ENCODE measurements around the gene ATM.
A peak's percentile ranks its signal among the peaks of the same experiment; 100 is the strongest.

ATM gene

GRCh38 chr11:108289699-108290098, 66.8 kb downstream of the ATM start:
- H3K36me3 Mint-ChIP-seq: peaks cover 91% of the 10 kb centered on the region
- DNase-seq (ENCODE audit: low spot score in 2 of 2) (no peak), ATAC-seq (no peak)
- peaks cover 6% of the 10 kb centered on the region for H3K4me1 Mint-ChIP-seq
- no peak overlapping the region for H3K4me3 Mint-ChIP-seq
- no peaks in the 10 kb centered on the region for H3K9me3 Mint-ChIP-seq
- peak overlapping the region; percentile 42 for H3K27ac Mint-ChIP-seq

GRCh38 chr11:108293229-108293628, 70.4 kb downstream of the ATM start:
- Mint-ChIP-seq H3K9me3 (no peaks in the 10 kb centered on the region), H3K4me1 (peaks cover 6% of the 10 kb centered on the region), H3K36me3 (peaks cover 92% of the 10 kb centered on the region), H3K4me3 (no peak overlapping the region), H3K27ac (no peak overlapping the region)
- DNase-seq (ENCODE audit: low spot score in 2 of 2) (no peak), ATAC-seq (no peak)

GRCh38 chr11:108302121-108302785, 79.4 kb downstream of the ATM start:
- Mint-ChIP-seq H3K4me3 (no peak overlapping the region), H3K27ac (no peak overlapping the region), H3K9me3 (no peaks in the 10 kb centered on the region), H3K36me3 (peaks cover 93% of the 10 kb centered on the region), H3K4me1 (peaks cover 6% of the 10 kb centered on the region)
- peak; percentile 100 for ATAC-seq
- no peak for DNase-seq (ENCODE audit: low spot score in 2 of 2)

- Mint-ChIP-seq H3K36me3 (peaks cover 77% of the 10 kb centered on the region), H3K9me3 (no peaks in the 10 kb centered on the region), H3K4me3 (no peak overlapping the region), H3K27ac (peak overlapping the region; percentile 58), H3K4me1 (peaks cover 6% of the 10 kb centered on the region)
- DNase-seq (ENCODE audit: low spot score in 2 of 2): no peak
- no peak for ATAC-seq
Observed at GRCh38 chr11:108307751-108308150, 84.9 kb downstream of the ATM start.

GRCh38 chr11:108313444-108313843, 90.6 kb downstream of the ATM start:
- H3K27ac Mint-ChIP-seq: peak overlapping the region; percentile 48
- no peak for DNase-seq (ENCODE audit: low spot score in 2 of 2)
- H3K4me3 Mint-ChIP-seq: peak overlapping the region; percentile 2
- peaks cover 79% of the 10 kb centered on the region for H3K36me3 Mint-ChIP-seq
- ATAC-seq: no peak
- no peaks in the 10 kb centered on the region for H3K9me3 Mint-ChIP-seq
- peaks cover 10% of the 10 kb centered on the region for H3K4me1 Mint-ChIP-seq

GRCh38 chr11:108316061-108316460, 93.2 kb downstream of the ATM start:
- Mint-ChIP-seq H3K36me3 (peaks cover 89% of the 10 kb centered on the region), H3K27ac (peak overlapping the region; percentile 29), H3K9me3 (no peaks in the 10 kb centered on the region), H3K4me3 (no peak overlapping the region), H3K4me1 (peaks cover 10% of the 10 kb centered on the region)
- DNase-seq (ENCODE audit: low spot score in 2 of 2): no peak
- ATAC-seq: no peak

- DNase-seq (ENCODE audit: low spot score in 2 of 2) (no peak), ATAC-seq (no peak)
- H3K36me3 Mint-ChIP-seq: peaks cover 96% of the 10 kb centered on the region
- H3K4me1 Mint-ChIP-seq: no peaks in the 10 kb centered on the region
- no peaks in the 10 kb centered on the region for H3K9me3 Mint-ChIP-seq
- H3K27ac Mint-ChIP-seq: peak overlapping the region; percentile 72
- H3K4me3 Mint-ChIP-seq: no peak overlapping the region
Observed at GRCh38 chr11:108319541-108320145, 96.8 kb downstream of the ATM start.

- Mint-ChIP-seq H3K36me3 (peaks cover 96% of the 10 kb centered on the region), H3K27ac (peak overlapping the region; percentile 58), H3K4me1 (no peaks in the 10 kb centered on the region), H3K9me3 (no peaks in the 10 kb centered on the region), H3K4me3 (no peak overlapping the region)
- no peak for ATAC-seq
- no peak for DNase-seq (ENCODE audit: low spot score in 2 of 2)
Observed at GRCh38 chr11:108322666-108323065, 99.8 kb downstream of the ATM start.

- Mint-ChIP-seq H3K4me3 (no peak overlapping the region), H3K36me3 (peaks cover 96% of the 10 kb centered on the region), H3K27ac (no peak overlapping the region), H3K9me3 (no peaks in the 10 kb centered on the region), H3K4me1 (no peaks in the 10 kb centered on the region)
- DNase-seq (ENCODE audit: low spot score in 2 of 2): no peak
- ATAC-seq: no peak
Observed at GRCh38 chr11:108324587-108324986, 101.7 kb downstream of the ATM start.

- H3K36me3 Mint-ChIP-seq: peaks cover 87% of the 10 kb centered on the region
- no peak overlapping the region for H3K27ac Mint-ChIP-seq
- no peak for ATAC-seq
- no peaks in the 10 kb centered on the region for H3K9me3 Mint-ChIP-seq
- DNase-seq (ENCODE audit: low spot score in 2 of 2): no peak
- no peaks in the 10 kb centered on the region for H3K4me1 Mint-ChIP-seq
- no peak overlapping the region for H3K4me3 Mint-ChIP-seq
Observed at GRCh38 chr11:108333403-108333899, 110.6 kb downstream of the ATM start.

GRCh38 chr11:108338750-108339149, 115.9 kb downstream of the ATM start:
- no peak for DNase-seq (ENCODE audit: low spot score in 2 of 2)
- no peaks in the 10 kb centered on the region for H3K9me3 Mint-ChIP-seq
- peak; percentile 37 for ATAC-seq
- no peak overlapping the region for H3K4me3 Mint-ChIP-seq
- H3K27ac Mint-ChIP-seq: no peak overlapping the region
- peaks cover 34% of the 10 kb centered on the region for H3K36me3 Mint-ChIP-seq
- peaks cover 15% of the 10 kb centered on the region for H3K4me1 Mint-ChIP-seq

GRCh38 chr11:108340973-108341372, 118.1 kb downstream of the ATM start:
- H3K36me3 Mint-ChIP-seq: peaks cover 17% of the 10 kb centered on the region
- peak overlapping the region; percentile 12 for H3K27ac Mint-ChIP-seq
- peaks cover 30% of the 10 kb centered on the region for H3K4me1 Mint-ChIP-seq
- no peak for DNase-seq (ENCODE audit: low spot score in 2 of 2)
- ATAC-seq: peak; percentile 39
- no peaks in the 10 kb centered on the region for H3K9me3 Mint-ChIP-seq
- no peak overlapping the region for H3K4me3 Mint-ChIP-seq

- Mint-ChIP-seq H3K36me3 (peaks cover 17% of the 10 kb centered on the region), H3K9me3 (no peaks in the 10 kb centered on the region), H3K4me1 (peaks cover 30% of the 10 kb centered on the region), H3K4me3 (no peak overlapping the region), H3K27ac (no peak overlapping the region)
- DNase-seq (ENCODE audit: low spot score in 2 of 2) (no peak), ATAC-seq (no peak)
Observed at GRCh38 chr11:108341654-108342053, 118.8 kb downstream of the ATM start.

- Mint-ChIP-seq H3K9me3 (no peaks in the 10 kb centered on the region), H3K4me3 (no peak overlapping the region), H3K27ac (peak overlapping the region; percentile 3), H3K4me1 (peaks cover 29% of the 10 kb centered on the region), H3K36me3 (peaks cover 27% of the 10 kb centered on the region)
- no peak for ATAC-seq
- DNase-seq (ENCODE audit: low spot score in 2 of 2): no peak
Observed at GRCh38 chr11:108343714-108344113, 120.8 kb downstream of the ATM start.

GRCh38 chr11:108345767-108346166, 122.9 kb downstream of the ATM start:
- Mint-ChIP-seq H3K27ac (no peak overlapping the region), H3K9me3 (no peaks in the 10 kb centered on the region), H3K36me3 (peaks cover 47% of the 10 kb centered on the region), H3K4me1 (peaks cover 20% of the 10 kb centered on the region), H3K4me3 (no peak overlapping the region)
- DNase-seq (ENCODE audit: low spot score in 2 of 2): no peak
- no peak for ATAC-seq

- no peak for DNase-seq (ENCODE audit: low spot score in 2 of 2)
- Mint-ChIP-seq H3K9me3 (no peaks in the 10 kb centered on the region), H3K36me3 (peaks cover 47% of the 10 kb centered on the region), H3K27ac (no peak overlapping the region), H3K4me3 (no peak overlapping the region), H3K4me1 (peaks cover 15% of the 10 kb centered on the region)
- no peak for ATAC-seq
Observed at GRCh38 chr11:108346451-108346850, 123.6 kb downstream of the ATM start.

Data from stimulated activated effector memory CD8-positive, alpha-beta T cell treated with anti-CD3 and anti-CD28 coated beads, Interleukin-12 subunit alpha, Interleukin-12 subunit beta, amount 100 ng/mL, for 72 hours (primary cell).